GM21786 (cell line): ENCODE data around the gene MUCL3.
A peak's percentile ranks its signal among the peaks of the same experiment; 100 is the strongest.
"Not testable (repeated sequence)": the region's sequence is repeated elsewhere in the genome, so short reads cannot be mapped to it uniquely, and the experiment has no call there.

Experiments
- ATAC-seq: cut with Tn5 transposase; IDR thresholded peaks from one replicate; pipeline ENCODE4 v1.9.1; 2021; ENCODE audit not compliant: unreplicated experiment

The MUCL3 gene, protein sequence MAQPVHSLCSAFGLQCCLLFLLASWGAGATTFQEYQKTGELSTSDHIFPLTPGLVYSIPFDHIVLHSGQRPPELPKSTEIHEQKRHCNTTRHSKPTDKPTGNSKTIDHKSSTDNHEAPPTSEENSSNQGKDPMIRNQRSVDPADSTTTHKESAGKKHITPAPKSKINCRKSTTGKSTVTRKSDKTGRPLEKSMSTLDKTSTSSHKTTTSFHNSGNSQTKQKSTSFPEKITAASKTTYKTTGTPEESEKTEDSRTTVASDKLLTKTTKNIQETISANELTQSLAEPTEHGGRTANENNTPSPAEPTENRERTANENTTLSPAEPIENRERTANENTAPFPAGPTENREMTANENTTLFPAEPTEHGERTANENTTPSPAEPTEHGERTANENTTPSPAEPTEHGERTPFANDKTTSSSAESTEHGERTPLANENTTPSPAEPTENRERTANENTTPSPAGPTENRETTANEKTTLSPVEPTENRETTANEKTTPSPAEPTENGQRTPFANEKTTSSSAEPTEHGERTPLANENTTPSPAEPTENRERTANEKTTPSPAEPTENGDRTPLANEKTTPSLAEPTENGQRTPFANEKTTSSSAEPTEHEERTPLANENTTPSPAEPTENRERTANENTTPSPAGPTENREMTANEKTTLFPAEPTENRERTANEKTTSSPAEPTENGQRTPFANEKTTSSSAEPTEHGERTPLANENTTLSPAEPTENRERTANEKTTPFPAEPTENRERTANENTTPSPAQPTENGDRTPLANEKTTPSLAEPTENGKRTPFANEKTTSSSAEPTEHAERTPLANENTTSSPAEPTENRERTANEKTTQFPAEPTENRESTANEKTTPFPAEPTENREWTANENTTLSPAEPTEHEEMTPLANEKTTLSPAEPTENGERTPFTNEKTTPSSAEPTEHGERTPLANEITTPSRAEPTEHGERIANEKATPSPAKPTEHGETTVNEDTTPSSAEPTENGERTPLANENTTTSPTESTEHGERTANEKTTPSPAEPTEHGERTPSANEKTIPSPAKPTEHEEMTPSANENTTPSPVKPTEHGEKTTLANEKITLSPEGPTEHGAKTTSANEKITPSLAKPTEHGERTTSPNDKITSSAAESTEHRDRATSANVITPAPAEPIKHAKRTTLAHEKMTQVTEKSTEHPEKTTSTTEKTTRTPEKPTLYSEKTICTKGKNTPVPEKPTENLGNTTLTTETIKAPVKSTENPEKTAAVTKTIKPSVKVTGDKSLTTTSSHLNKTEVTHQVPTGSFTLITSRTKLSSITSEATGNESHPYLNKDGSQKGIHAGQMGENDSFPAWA (N-terminal part only)

GRCh38 chr6:30940361-30940986 lies at the start of gene MUCL3:
TSS of gene MUCL3 (plus strand) at chr6:30940973. CDS start at chr6:30941000, 27 bp downstream.
- ATAC-seq = no peak

DNA sequence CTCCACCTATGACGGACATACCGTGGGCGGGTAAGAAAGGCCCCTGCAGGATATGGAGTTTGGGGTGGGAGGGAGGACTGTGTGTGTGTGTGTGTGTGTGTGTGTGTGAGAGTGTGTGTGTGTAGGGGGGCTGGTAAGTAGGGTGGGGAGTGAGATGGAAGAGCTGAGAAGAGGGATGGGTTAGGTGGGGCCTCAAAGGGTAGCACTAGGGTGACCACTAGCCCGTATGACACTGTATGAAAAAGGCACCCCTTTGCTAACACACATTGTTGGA lies 49.4 kb upstream of the MUCL3 start:
- no peak for ATAC-seq

DNA sequence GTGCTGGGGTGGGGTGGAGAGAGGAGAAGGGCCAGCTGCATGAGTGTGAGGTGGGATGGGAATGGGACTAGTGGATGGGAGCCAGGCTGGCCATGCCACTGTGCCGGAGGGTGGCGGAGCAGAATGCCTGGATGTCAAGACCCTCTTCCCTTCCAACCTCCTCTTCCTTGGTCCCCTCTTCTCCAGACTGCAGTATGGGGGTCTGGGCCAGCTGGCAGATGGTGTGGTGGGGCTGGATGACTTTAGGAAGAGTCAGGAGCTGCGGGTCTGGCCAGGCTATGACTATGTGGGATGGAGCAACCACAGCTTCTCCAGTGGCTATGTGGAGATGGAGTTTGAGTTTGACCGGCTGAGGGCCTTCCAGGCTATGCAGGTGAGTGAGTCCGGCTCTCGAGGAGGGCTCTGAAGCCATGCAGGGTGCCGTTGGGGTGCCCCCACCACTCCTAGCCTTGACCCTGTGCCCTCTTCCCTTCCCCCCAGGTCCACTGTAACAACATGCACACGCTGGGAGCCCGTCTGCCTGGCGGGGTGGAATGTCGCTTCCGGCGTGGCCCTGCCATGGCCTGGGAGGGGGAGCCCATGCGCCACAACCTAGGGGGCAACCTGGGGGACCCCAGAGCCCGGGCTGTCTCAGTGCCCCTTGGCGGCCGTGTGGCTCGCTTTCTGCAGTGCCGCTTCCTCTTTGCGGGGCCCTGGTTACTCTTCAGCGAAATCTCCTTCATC lies 48.8 kb upstream of the MUCL3 start:
- ATAC-seq = no peak

- ATAC-seq = no peak
Measured at GRCh38 chr6:30893001-30893591, 47.7 kb upstream of the MUCL3 start.

DNA sequence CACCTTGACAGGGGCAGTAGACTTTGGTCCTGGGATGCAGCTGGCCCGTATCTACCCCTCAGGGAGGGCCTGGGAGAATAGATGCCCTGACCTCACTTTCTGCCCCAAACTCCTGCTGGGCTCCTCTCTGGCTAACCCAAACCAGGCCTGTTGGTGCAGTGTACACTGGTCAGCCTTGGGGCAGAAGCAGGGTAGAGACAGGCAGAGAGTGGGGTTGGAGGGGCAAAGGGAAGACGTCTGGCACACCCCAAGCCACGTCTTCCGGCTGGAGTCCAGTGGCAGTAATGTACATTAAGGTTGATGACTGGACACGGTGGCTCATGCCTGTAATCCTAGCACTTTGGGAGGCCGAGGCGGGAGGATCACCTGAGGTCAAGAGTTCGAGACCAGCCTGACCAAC lies 47.1 kb upstream of the MUCL3 start:
- ATAC-seq = no peak

GRCh38 chr6:30894381-30894780 lies 46.4 kb upstream of the MUCL3 start:
- no peak for ATAC-seq

GRCh38 chr6:30894935-30895334 lies 45.8 kb upstream of the MUCL3 start:
- ATAC-seq = no peak

DNA sequence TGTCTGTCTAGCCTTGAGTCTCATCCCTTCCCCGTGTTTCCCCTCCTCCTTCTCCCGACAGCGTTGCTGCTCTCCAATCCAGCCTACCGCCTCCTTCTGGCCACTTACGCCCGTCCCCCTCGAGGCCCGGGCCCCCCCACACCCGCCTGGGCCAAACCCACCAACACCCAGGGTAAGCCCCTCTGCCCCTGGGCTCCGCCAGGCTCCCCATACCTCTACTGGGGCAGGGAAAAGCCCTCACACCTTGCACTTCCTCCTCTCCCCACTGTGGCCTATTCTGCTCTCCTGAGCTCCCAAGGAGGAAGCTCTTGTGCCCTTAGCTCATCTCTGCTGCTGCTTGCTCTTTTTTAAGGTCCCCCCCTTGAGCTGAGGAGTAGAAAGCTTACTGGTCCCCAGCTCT lies 45.4 kb upstream of the MUCL3 start:
- ATAC-seq = no peak

DNA sequence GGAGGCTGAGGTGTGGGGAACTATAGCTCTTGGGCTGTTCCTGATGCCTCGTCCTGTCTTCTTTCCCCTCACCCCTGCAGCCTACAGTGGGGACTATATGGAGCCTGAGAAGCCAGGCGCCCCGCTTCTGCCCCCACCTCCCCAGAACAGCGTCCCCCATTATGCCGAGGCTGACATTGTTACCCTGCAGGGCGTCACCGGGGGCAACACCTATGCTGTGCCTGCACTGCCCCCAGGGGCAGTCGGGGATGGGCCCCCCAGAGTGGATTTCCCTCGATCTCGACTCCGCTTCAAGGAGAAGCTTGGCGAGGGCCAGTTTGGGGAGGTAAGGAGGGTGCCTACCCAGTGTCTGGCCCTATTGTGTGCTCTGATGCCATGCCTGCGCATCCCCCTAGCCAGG lies 44.2 kb upstream of the MUCL3 start:
- ATAC-seq = no peak

GRCh38 chr6:30897882-30898281 lies 42.9 kb upstream of the MUCL3 start:
- no peak for ATAC-seq

- no peak for ATAC-seq
Measured at GRCh38 chr6:30898750-30899360, 41.9 kb upstream of the MUCL3 start.

DNA sequence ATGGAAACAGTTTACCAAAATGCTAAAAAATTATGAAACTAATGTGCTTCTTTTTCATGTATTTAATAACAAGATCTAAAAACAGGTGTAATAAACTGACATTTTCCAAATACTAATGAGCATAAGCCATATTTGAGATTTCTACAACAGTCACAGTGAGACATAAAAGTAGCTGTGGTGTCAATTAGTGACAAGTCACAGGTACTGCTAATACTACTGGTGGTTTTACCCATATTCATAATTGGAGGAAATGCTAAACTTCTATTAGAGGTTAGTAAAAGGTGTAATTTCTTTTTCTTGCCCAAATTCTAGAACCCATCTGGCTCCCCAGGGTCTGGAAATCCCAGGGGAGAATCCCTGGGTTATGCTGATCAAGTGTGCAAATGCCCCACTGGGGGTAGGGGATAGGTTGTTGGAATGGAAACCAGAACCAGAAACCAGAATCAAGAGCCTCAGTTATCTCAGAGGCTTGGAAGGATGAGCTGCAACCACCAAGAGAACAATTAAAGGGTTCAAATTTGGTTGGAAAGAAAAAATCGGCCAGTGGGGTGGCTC lies 39.8 kb upstream of the MUCL3 start:
- no peak for ATAC-seq

DNA sequence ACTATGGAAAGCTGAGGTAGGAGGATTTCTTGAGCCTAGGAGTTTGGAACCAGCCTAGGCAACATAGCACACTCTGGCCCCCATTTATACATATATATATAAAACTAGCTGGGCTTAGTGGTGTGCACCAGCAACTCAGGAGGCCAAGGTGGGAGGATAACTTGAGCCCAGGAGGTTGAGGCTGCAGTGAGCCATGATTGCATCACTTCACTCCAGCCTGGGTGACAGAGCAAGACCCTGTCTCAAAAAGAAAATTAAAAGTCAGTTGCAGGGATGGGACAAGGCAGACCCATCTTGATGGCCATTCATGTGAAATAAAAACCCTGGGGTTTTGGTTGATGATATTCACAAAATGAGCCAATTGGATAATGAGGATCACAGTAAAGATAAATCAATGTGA lies 39.3 kb upstream of the MUCL3 start:
- no peak for ATAC-seq

GRCh38 chr6:30902196-30902595 lies 38.6 kb upstream of the MUCL3 start:
- not testable (repeated sequence) for ATAC-seq

DNA sequence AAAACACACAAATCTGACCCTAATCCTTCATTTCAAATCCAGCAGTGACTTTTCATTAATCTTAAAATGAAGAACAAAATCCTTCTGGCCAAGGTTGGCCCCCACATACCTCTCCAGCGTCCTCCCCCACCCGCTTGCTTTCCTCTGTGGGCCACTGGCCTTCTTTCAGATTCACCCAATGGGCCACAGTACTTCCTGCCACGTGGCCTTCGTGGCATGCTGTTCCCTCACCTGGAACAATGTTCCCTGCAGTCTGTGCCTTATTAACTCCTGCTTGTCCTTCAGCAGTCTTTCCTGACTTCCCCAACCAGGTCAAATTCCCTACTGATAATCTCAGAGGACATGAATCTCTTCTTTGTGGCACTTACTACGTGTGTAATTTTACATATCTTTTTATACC lies 38.1 kb upstream of the MUCL3 start:
- ATAC-seq = no peak

GRCh38 chr6:30903236-30903635 lies 37.5 kb upstream of the MUCL3 start:
- ATAC-seq = no peak

GRCh38 chr6:30907290-30907757 lies 33.4 kb upstream of the MUCL3 start:
- ATAC-seq = not testable (repeated sequence)

GRCh38 chr6:30907758-30908591 lies 32.8 kb upstream of the MUCL3 start, which contains the start of gene GTF2H4:
TSS of gene GTF2H4 (plus strand) at chr6:30908207.
- ATAC-seq = peak; percentile 95
